Activated CD8-positive, alpha-beta memory T cell treated with anti-CD3 and anti-CD28 coated beads, Interleukin-2, amount 10 ng/mL, durations not matched to agents 7 days and 5 days (primary cell): ENCODE measurements around the gene DOK6. TPM values are rescaled to one million over a fixed set of nuclear protein-coding genes. Genes with fewer than 3 reads are reported as not detected.
A peak's percentile ranks its signal among the peaks of the same experiment; 100 is the strongest.

Experiments
- ATAC-seq: fragments of 150-1000 bp; cut with Tn5 transposase; one replicate; pipeline ENCODE4 v1.10.0; 2021; ENCODE audit warnings: moderate library complexity
- CTCF ChIA-PET: fragments of 350-600 bp; sonication (Branson Sonifier 250); formaldehyde crosslinking; loops from one replicate; lab custom pipeline; 2021; ENCODE audit warnings: antibody characterized with exemption; lab: Charles Lee
- DNase-seq: peaks from one replicate; pipeline ENCODE4 v3.0.0-alpha.2; 2020
- H3K27ac Mint-ChIP-seq: one replicate; pipeline ENCODE4 v1.8.0; 2021; ENCODE audit warnings: mild to moderate bottlenecking, mixed read lengths
- H3K27me3 Mint-ChIP-seq: one replicate; pipeline ENCODE4 v1.8.0; 2021; ENCODE audit warnings: mixed read lengths
- H3K36me3 Mint-ChIP-seq: one replicate; pipeline ENCODE4 v1.8.0; 2021; ENCODE audit warnings: mild to moderate bottlenecking, mixed read lengths
- H3K4me1 Mint-ChIP-seq: one replicate; pipeline ENCODE4 v1.8.0; 2021; ENCODE audit warnings: mixed read lengths
- H3K4me3 Mint-ChIP-seq: one replicate; pipeline ENCODE4 v1.8.0; 2021; ENCODE audit warnings: mild to moderate bottlenecking, moderate library complexity, mixed read lengths
- H3K9me3 Mint-ChIP-seq: one replicate; pipeline ENCODE4 v1.8.0; 2022; ENCODE audit warnings: low read depth, mixed read lengths
- total RNA-seq, 2 experiments: library from RNA; stranded (reverse); gene quantifications; one replicate each; pipeline ENCODE4 v1.2.3, GENCODE V29; 2021

The DOK6 gene
- total RNA-seq, 2 experiments from 2014 or later, result not detected

DNA sequence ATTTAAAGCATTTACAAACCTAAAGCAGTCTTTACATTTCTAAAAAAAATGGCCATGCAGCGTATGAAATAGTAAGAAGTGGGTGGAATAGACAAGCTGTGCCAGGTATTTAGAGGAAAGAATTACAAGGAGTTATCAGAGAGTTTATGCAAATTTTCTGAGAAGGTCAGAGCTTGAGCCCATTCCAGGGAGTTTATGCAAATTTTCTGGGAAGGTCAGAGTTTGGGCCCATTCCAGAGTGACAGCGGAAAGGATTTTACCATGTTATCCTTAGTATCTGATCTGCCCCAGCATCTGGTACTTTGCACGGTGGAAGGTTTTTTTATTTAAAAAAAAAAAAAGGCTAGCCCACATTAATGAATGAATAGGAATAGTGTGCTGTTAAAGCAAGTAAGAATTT is 1.4 kb upstream of the DOK6 start:
- Mint-ChIP-seq H3K4me1 (peaks cover 11% of the 10 kb centered on the region), H3K27ac (no peak overlapping the region), H3K4me3 (no peak overlapping the region), H3K27me3 (peaks cover 53% of the 10 kb centered on the region), H3K36me3 (no peaks in the 10 kb centered on the region), H3K9me3 (no peaks in the 10 kb centered on the region)
- no peak for ATAC-seq
- no peak for DNase-seq
- CTCF ChIA-PET, result no interaction called here

DNA sequence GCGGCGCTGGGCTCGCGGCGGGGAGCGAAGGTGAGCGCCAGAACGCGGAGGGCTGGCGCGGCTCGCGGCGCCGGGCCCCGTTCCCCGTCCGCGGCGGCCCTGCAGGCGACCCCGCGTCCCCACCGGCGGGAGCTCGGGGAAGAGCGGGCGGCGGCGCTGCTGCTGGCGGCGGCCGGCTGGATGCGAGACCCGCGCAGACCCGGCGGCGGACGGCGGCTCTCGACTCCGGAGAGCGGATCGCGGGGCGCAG is 213 bp downstream of the DOK6 start:
- ATAC-seq, result no peak
- CTCF ChIA-PET, result no interaction called here
- peaks cover 60% of the 10 kb centered on the region for H3K27me3 Mint-ChIP-seq

DNA sequence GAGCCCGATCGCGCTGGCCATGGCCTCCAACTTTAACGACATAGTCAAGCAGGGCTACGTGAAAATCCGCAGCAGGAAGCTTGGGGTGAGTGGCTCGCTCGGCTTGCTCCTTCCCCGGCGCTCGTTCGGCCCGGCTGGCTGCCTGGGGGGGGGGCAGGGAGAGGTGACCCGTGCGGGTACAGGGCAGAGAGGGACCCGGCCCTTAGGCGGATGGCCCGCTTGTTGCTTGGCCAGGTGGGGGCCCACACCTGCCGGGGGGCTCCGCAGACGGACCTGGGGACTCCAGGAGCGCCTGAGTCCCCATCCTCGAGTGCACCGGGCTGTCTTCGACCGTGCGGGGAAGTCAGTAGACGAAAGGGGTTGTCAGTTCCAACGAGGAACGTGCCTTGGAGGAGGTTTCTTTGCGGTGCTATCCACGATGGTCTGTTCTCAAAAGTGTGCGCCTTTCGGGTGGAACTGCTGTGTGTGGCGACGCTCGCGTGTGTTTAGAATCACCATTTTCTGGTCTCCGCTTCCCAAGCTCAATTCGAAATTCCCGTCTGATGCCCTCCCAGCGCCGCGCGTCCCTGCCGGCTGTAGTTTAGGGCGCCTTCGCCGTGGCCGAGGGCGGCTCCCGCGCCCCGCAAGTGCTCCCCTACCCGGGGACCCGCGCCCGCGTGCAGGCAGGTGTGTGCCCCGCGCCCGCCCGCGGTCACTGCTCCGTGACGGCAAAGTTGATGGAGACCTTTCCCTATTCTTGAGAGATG is 711 bp downstream of the DOK6 start:
- DNase-seq (no peak), ATAC-seq (peak; percentile 33)
- no peaks in the 10 kb centered on the region for H3K9me3 Mint-ChIP-seq
- H3K27me3 Mint-ChIP-seq, result peaks cover 65% of the 10 kb centered on the region
- no peak overlapping the region for H3K27ac Mint-ChIP-seq
- H3K36me3 Mint-ChIP-seq, result no peaks in the 10 kb centered on the region
- H3K4me3 Mint-ChIP-seq, result no peak overlapping the region
- CTCF ChIA-PET, result no interaction called here
- peaks cover 11% of the 10 kb centered on the region for H3K4me1 Mint-ChIP-seq

More for the DNA sequence above, 213 bp downstream of the DOK6 start:
- DNase-seq, result no peak
- Mint-ChIP-seq H3K9me3 (no peaks in the 10 kb centered on the region), H3K4me3 (no peak overlapping the region), H3K36me3 (no peaks in the 10 kb centered on the region), H3K4me1 (peaks cover 11% of the 10 kb centered on the region), H3K27ac (no peak overlapping the region)

DNA sequence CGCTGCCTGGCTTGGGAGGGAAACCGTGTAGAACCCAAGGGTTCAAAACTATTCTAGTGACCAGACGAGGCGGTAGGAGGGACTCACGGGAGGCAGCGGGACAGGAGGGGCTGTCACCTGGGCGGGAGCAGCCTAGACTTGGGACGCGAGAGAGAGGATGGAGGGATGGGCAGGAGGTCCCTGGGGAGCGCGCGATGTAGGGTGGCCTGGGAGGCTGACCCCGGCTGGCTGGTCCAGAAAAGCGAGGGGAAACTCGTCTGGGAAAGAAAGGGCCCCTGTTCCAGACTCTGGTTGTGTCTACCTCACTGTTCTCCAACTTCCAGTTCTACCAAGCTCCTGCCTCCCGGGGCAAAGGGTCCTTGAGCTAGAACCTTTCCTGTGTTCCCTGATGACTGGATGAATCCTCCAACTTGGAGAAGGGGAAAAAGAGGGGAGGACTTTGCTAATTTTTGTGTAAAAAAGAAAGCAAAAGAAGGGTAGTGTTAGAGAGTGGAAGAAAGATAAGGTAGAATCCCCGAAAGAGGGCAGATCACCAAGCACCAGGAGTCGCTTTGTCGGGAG is 1.4 kb downstream of the DOK6 start:
- H3K4me1 Mint-ChIP-seq, result peaks cover 11% of the 10 kb centered on the region
- ATAC-seq, result no peak
- DNase-seq, result no peak
- no peaks in the 10 kb centered on the region for H3K9me3 Mint-ChIP-seq
- H3K4me3 Mint-ChIP-seq, result no peak overlapping the region
- peaks cover 69% of the 10 kb centered on the region for H3K27me3 Mint-ChIP-seq
- H3K36me3 Mint-ChIP-seq, result no peaks in the 10 kb centered on the region
- CTCF ChIA-PET, result interaction anchor here (0.5 kb wide), 1 partner anchor 207 kb away, joined by 4 read pairs; no protein-coding TSS in a partner anchor
- H3K27ac Mint-ChIP-seq, result no peak overlapping the region

DNA sequence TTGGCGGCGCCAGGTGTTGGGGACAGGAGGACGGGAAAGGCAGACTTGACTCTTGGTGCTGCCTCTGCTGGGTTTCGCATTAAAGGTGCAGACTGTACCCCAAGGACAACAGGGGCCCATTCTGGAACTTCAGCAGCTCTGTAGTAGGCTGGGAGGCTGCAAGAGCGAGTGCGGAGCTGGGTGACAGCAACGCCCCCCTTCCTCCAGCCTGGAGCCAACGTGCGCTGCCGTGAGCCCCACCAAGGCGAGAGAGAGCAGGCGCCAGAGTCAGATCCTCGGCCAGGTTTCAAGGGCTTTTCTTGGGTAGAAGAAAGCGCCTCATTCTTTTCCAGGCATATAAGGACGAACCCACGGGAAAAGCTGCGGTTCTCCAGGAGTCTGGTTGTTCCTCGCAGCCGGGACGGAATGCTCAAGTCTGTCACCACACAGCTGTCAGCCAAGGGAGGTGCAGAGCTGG is 1.9 kb downstream of the DOK6 start:
- CTCF ChIA-PET, result interaction anchor here (0.5 kb wide), 1 partner anchor 206 kb away, joined by 4 read pairs; no protein-coding TSS in a partner anchor
- H3K4me3 Mint-ChIP-seq, result no peak overlapping the region
- no peaks in the 10 kb centered on the region for H3K9me3 Mint-ChIP-seq
- H3K27ac Mint-ChIP-seq, result no peak overlapping the region
- peaks cover 69% of the 10 kb centered on the region for H3K27me3 Mint-ChIP-seq
- DNase-seq (no peak), ATAC-seq (no peak)
- H3K4me1 Mint-ChIP-seq, result peaks cover 11% of the 10 kb centered on the region
- H3K36me3 Mint-ChIP-seq, result no peaks in the 10 kb centered on the region

DNA sequence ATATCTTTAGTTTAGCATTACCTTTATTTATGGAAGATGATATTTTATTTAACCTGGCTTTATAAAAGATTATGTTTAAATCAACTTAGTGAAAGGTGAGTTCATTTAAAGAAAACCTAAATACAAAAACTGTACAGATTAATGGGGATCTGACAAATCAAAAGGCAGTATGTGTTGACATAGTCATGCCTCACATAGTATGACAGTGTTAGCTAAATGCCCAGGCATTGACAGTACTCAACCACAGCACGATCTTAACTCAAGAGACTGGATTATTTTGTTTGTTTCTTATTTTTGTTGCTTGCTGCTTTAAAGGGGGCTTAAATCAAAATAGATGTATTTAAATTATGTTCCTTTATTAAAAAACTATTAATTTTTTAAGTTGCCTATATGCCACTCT is 7.8 kb downstream of the DOK6 start:
- ATAC-seq (no peak), DNase-seq (no peak)
- no peak overlapping the region for H3K27ac Mint-ChIP-seq
- no peak overlapping the region for H3K4me3 Mint-ChIP-seq
- CTCF ChIA-PET, result no interaction called here
- H3K27me3 Mint-ChIP-seq, result peaks cover 37% of the 10 kb centered on the region
- no peaks in the 10 kb centered on the region for H3K4me1 Mint-ChIP-seq
- no peaks in the 10 kb centered on the region for H3K9me3 Mint-ChIP-seq
- no peaks in the 10 kb centered on the region for H3K36me3 Mint-ChIP-seq

DNA sequence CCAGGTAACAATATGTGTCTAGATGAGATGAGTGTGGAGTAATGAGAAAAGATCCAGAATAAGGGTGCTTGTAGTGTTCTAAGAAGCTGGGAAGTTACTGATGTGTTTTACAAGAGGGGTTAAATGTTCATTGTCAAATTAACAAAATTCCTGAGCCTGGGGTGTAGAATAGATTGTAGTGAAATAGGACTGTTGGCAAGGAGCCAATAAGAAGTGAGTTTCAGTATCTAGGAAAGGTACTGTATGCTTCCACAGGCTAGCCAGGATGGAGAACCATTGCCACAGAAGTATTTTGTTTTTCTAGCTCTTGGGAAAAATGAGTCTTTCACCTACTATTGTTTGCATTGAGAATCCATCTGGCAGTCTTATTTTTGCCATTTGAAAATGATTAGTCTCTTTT is 10.5 kb downstream of the DOK6 start:
- Mint-ChIP-seq H3K4me1 (no peaks in the 10 kb centered on the region), H3K27me3 (peaks cover 20% of the 10 kb centered on the region), H3K27ac (no peak overlapping the region), H3K36me3 (no peaks in the 10 kb centered on the region), H3K4me3 (no peak overlapping the region), H3K9me3 (no peaks in the 10 kb centered on the region)
- no peak for DNase-seq
- no peak for ATAC-seq
- CTCF ChIA-PET, result no interaction called here

DNA sequence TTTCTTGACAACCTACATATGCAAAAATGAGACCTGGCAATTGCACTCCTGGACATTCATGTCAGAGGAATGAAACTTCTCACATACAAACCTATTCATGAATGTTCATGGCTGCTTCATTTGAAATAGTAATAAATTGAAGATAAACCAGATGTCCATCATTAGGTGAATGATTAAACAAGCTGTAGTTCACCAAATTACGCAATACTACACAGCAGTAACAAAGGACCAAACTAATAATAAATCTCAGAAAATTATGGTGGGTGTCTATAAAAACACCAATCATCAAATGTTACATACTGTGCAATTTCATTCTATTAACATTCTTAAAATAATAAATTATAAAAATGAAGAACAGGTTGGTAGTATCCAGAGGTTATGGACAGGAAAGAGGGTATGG is 13.5 kb downstream of the DOK6 start:
- Mint-ChIP-seq H3K4me3 (no peak overlapping the region), H3K9me3 (no peaks in the 10 kb centered on the region), H3K4me1 (no peaks in the 10 kb centered on the region), H3K36me3 (no peaks in the 10 kb centered on the region), H3K27ac (no peak overlapping the region), H3K27me3 (peaks cover 5% of the 10 kb centered on the region)
- no peak for DNase-seq
- CTCF ChIA-PET, result no interaction called here
- no peak for ATAC-seq

DNA sequence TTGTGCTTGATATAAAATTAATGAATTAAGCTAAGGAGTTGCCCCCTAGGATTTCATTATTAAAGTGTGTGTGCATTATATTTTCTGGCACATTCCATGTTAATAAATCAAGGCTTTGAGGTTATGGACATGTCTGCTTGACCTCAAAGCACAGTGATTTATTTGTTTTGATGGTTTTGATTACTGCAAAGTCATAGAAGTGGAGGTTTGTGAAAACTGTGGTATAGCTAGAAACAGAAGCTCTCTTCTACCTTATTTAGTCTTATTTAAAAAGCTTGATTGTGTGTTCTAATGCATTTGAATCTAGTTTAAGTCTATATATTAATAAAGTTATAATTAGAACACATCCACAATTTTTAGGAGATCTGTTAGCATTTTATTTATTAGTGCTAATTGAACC is 32.2 kb downstream of the DOK6 start:
- Mint-ChIP-seq H3K36me3 (no peaks in the 10 kb centered on the region), H3K27me3 (no peaks in the 10 kb centered on the region), H3K9me3 (no peaks in the 10 kb centered on the region), H3K4me1 (no peaks in the 10 kb centered on the region), H3K4me3 (no peak overlapping the region), H3K27ac (no peak overlapping the region)
- CTCF ChIA-PET, result no interaction called here
- DNase-seq, result no peak
- no peak for ATAC-seq

DNA sequence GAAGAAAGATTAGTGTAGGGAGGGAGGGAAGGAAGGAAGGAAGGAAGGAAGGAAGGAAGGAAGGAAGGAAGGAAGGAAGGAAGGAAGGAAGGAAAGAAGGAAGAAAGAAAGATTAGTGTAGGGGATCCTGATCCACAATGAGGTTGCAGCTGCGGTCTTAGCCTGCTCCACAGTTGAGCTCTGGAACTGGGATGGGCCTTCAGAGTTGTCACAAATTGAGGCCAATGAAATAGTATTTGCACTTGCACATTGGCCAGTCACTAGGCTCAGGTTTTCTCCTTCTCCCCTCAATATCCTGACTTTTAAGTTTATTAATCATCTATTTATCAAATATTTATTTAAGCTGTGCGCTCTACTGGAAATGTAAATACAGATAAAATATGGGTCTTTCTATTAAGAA is 34.3 kb downstream of the DOK6 start:
- no peaks in the 10 kb centered on the region for H3K36me3 Mint-ChIP-seq
- ATAC-seq (no peak), DNase-seq (no peak)
- H3K9me3 Mint-ChIP-seq, result no peaks in the 10 kb centered on the region
- H3K4me1 Mint-ChIP-seq, result no peaks in the 10 kb centered on the region
- no peak overlapping the region for H3K27ac Mint-ChIP-seq
- CTCF ChIA-PET, result no interaction called here
- H3K27me3 Mint-ChIP-seq, result no peaks in the 10 kb centered on the region
- H3K4me3 Mint-ChIP-seq, result no peak overlapping the region

DNA sequence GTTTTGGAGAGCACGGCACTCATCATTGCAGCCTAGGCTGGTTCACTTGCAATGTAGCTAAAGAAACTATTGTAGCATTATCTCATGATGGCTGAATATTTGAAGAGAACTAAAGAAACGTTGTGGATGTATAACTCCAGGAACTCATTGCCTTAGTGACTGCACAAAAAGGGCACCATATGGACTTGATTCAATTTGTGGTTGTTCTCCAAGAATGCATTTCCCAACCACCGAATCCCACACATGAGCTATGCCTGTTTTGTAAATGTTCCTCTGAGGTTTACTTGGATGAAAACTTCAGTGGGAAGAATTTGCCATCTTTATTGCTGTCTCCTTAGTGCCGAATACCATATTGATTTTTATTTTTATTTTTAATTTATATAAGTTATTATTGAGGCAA is 43.5 kb downstream of the DOK6 start:
- Mint-ChIP-seq H3K4me1 (no peaks in the 10 kb centered on the region), H3K27ac (no peak overlapping the region), H3K27me3 (no peaks in the 10 kb centered on the region), H3K36me3 (no peaks in the 10 kb centered on the region), H3K9me3 (no peaks in the 10 kb centered on the region), H3K4me3 (no peak overlapping the region)
- ATAC-seq (no peak), DNase-seq (no peak)
- CTCF ChIA-PET, result no interaction called here

DNA sequence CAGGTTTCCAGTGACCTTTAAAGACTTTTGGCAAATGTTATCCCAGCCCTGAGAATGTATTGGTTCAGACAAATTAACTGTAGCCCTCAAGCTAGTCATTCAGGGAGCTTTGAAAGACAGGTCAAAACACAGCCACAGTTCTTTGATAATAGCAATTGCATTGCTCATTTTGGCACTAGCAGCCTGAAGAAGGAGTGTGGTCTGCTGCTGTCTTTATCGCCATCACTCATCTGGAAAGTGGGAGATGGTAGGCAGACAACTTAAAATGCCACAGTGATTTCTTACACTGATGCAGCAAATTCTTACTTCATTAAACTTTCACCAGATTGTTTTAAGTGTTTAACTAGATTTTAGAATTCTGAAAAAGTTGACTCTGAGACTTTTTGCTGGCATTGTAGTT is 47.2 kb downstream of the DOK6 start:
- CTCF ChIA-PET, result no interaction called here
- Mint-ChIP-seq H3K27ac (no peak overlapping the region), H3K4me1 (no peaks in the 10 kb centered on the region), H3K4me3 (no peak overlapping the region), H3K9me3 (no peaks in the 10 kb centered on the region), H3K36me3 (no peaks in the 10 kb centered on the region), H3K27me3 (no peaks in the 10 kb centered on the region)
- ATAC-seq, result no peak
- no peak for DNase-seq

DNA sequence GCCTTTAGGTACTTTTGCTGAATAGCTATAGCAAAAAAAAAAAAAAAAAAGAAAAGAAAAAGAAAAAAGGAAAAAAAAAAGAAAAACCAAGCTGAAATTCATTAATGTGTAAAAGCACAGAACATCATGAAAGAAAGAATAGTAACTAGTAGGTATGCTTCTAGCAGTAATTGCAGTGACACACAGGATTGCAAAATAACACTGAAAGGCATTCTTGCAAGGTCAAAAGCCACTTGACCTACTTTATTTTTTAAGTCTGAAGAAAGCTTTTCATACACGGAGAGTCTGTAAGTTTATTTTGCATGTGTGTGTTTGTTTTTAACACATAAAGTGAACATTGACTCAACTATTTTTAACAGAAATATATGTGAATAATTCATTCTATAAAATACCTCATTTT is 54.4 kb downstream of the DOK6 start:
- Mint-ChIP-seq H3K27me3 (no peaks in the 10 kb centered on the region), H3K4me3 (no peak overlapping the region), H3K36me3 (no peaks in the 10 kb centered on the region), H3K9me3 (no peaks in the 10 kb centered on the region), H3K27ac (no peak overlapping the region), H3K4me1 (no peaks in the 10 kb centered on the region)
- DNase-seq (no peak), ATAC-seq (no peak)
- CTCF ChIA-PET, result no interaction called here

DNA sequence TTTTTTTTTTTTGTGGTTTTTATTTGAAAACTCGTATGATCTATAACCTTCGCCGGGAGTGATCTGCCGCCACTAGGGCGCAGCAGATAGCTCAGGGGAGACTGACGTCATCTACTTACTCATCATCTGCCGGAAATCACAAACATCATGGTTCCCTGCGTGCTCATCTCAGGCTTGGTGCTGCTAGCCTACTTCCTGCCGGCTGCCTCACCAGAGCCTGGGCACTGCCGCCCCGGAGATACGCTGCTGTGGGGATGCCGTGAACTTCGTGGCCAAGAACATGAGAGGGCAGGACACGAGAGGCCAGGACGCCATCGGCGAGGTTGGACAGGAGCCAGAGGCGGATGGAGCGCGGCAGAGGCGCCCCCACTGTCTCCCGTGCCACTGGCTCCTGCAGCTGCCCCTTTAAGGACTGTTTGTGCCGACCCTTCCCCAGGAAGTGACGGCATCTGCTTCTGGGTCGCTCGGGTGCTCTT is 68.8 kb downstream of the DOK6 start:
- H3K27ac Mint-ChIP-seq, result no peak overlapping the region
- H3K9me3 Mint-ChIP-seq, result no peaks in the 10 kb centered on the region
- H3K27me3 Mint-ChIP-seq, result no peaks in the 10 kb centered on the region
- DNase-seq, result peak; percentile 54
- CTCF ChIA-PET, result interaction anchor here (1.1 kb wide), 1 partner anchor 616 kb away, joined by 3 read pairs; no protein-coding TSS in a partner anchor
- no peak overlapping the region for H3K4me3 Mint-ChIP-seq
- H3K4me1 Mint-ChIP-seq, result peaks cover 2% of the 10 kb centered on the region
- no peaks in the 10 kb centered on the region for H3K36me3 Mint-ChIP-seq
- ATAC-seq, result peak; percentile 61
